BLaER1 treated with 17β-estradiol and CSF1 and Interleukin-3, amounts not matched to agents 10 nM and 100 nM (cell line): ENCODE data around the gene CDK15.

Experiments
- H3K27ac ChIP-seq, 11 experiments: shearing (Covaris generic); formaldehyde crosslinking; 2 replicates each; pipeline ENCODE4 v1.8.1; 2022
- H3K27me3 ChIP-seq, 11 experiments: shearing (Covaris generic); formaldehyde crosslinking; 2 replicates each; pipeline ENCODE4 v1.8.1; 2022
- H3K36me3 ChIP-seq, 11 experiments: shearing (Covaris generic); formaldehyde crosslinking; 2 replicates each; pipeline ENCODE4 v1.8.1; 2022
- H3K4me1 ChIP-seq, 10 experiments: shearing (Covaris generic); formaldehyde crosslinking; 2 replicates each; pipeline ENCODE4 v1.8.1; 2022
- H3K4me2 ChIP-seq, 11 experiments: shearing (Covaris generic); formaldehyde crosslinking; 2 replicates each; pipeline ENCODE4 v1.8.1; 2022
- H3K4me3 ChIP-seq, 10 experiments: shearing (Covaris generic); formaldehyde crosslinking; 2 replicates each; pipeline ENCODE4 v1.8.1; 2022
- H3K9ac ChIP-seq, 11 experiments: shearing (Covaris generic); formaldehyde crosslinking; 2 replicates each; pipeline ENCODE4 v1.8.1; 2022
- H3K9me3 ChIP-seq, 11 experiments: shearing (Covaris generic); formaldehyde crosslinking; replicated peaks in 1 of 11; 2 replicates each; pipeline ENCODE4 v1.8.1; 2022
- H4K20me1 ChIP-seq, 11 experiments: shearing (Covaris generic); formaldehyde crosslinking; 2 replicates each; pipeline ENCODE4 v1.8.1; 2022
- Cebpa-rat ChIP-seq, 11 experiments: shearing (Covaris generic); IDR thresholded peaks; 2 replicates each; pipeline ENCODE4 v1.8.1; 2022

Gene CDK15

DNA sequence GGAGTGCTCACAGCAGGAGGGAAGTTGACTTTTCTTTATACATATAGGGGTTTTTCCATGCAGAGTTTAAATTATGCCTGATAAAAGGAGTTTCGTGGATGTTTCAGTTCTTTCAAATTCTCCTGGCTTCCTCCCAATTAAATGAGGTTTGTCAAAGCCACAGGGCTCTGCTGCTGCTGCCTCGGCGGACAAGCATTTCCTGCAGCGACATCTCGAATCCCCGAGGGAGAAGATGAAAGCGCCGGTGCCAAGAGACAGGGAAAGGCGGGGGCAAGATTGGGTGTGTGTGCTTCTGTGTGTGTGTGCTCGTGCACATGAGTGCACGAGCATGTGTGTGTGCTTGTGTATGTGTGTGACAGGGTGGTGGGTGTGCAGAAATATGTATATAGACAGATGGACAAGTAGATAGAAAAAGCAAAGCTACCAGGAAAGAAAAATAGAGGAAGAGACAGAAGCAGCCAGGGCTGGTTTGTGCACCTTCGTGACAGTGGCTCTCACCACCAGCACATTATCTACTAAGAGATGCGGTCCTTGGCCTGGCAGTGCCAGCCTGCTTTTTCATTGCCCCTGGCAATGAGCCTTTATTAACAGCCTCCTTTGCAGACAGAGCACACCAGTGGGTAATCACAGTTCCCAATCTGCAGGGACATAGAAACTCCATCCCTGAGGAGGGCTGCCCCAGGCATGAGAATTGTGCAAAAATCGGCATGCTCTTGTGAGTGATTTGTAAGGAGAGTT, 76.2 kb downstream of the CDK15 start:
- Histone ChIP-seq H3K36me3 (no peaks in the 10 kb centered on the region), H4K20me1 (peaks cover 0 to 30% (median 12%) of the 10 kb centered on the region in 11 experiments; a peak in 9 of 22 replicates), H3K4me2 (peak overlapping the region; percentile 84 to 96 (median 89)), H3K4me3 (peak overlapping the region in 9 of 10 experiments; percentile 3 to 48 (median 31); a peak in 12 of 20 replicates), H3K9me3 (no peaks in the 10 kb centered on the region), H3K27me3 (peaks cover 0 to 25% (median 8%) of the 10 kb centered on the region in 11 experiments; a peak in 12 of 22 replicates), H3K9ac (peak overlapping the region in 3 of 11 experiments; percentile 1 to 31 (median 6); a peak in 2 of 22 replicates), H3K27ac (no peak overlapping the region), H3K4me1 (peaks cover 44 to 50% (median 46%) of the 10 kb centered on the region in 10 experiments)
- no peak for TF ChIP-seq Cebpa-rat (IDR thresholded peaks at IDR 0.05)

- H3K27ac ChIP-seq = no peak overlapping the region
- H3K36me3 ChIP-seq = no peaks in the 10 kb centered on the region
- TF ChIP-seq Cebpa-rat (IDR thresholded peaks at IDR 0.05) = no peak
- no peak overlapping the region; a peak in 1 of 22 replicates for H3K9ac ChIP-seq
- no peaks in the 10 kb centered on the region for H3K9me3 ChIP-seq
- H3K4me2 ChIP-seq = peak overlapping the region; percentile 84 to 96 (median 89)
- H3K27me3 ChIP-seq = peaks cover 0 to 27% (median 16%) of the 10 kb centered on the region in 11 experiments; a peak in 13 of 22 replicates
- no peak overlapping the region for H3K4me3 ChIP-seq
- H3K4me1 ChIP-seq = peaks cover 44 to 50% (median 46%) of the 10 kb centered on the region in 10 experiments
- peaks cover 0 to 30% (median 12%) of the 10 kb centered on the region in 11 experiments; a peak in 9 of 22 replicates for H4K20me1 ChIP-seq
Measured at GRCh38 chr2:201883606-201884369, 77.5 kb downstream of the CDK15 start.

DNA sequence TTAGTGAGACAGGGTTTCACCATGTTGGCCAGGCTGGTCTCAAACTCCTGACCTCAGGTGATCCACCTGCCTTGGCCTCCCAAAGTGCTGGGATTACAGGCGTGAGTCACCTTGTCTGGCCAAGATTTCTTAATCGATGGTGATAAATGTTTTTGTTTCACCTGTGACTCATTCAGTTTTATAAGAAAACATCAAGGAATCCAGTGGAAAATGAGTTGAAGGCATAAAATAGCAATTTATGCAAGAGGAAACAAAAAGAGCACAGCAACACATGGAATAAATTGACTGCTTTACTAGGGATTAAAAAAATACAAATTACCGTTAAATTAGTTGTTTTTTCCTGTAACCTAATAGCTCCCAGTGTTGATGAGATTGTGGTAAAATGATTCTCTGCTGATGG, 80.2 kb downstream of the CDK15 start:
- peaks cover 0 to 27% (median 12%) of the 10 kb centered on the region in 11 experiments; a peak in 13 of 22 replicates for H3K27me3 ChIP-seq
- no peaks in the 10 kb centered on the region for H3K9me3 ChIP-seq
- no peak overlapping the region for H3K4me2 ChIP-seq
- H3K9ac ChIP-seq = no peak overlapping the region
- H3K36me3 ChIP-seq = no peaks in the 10 kb centered on the region
- H3K4me1 ChIP-seq = peaks cover 25 to 28% (median 26%) of the 10 kb centered on the region in 10 experiments
- TF ChIP-seq Cebpa-rat (IDR thresholded peaks at IDR 0.05) = no peak
- no peak overlapping the region for H3K27ac ChIP-seq
- H4K20me1 ChIP-seq = peaks cover 0 to 16% (median 8%) of the 10 kb centered on the region in 11 experiments; a peak in 9 of 22 replicates
- no peak overlapping the region for H3K4me3 ChIP-seq

DNA sequence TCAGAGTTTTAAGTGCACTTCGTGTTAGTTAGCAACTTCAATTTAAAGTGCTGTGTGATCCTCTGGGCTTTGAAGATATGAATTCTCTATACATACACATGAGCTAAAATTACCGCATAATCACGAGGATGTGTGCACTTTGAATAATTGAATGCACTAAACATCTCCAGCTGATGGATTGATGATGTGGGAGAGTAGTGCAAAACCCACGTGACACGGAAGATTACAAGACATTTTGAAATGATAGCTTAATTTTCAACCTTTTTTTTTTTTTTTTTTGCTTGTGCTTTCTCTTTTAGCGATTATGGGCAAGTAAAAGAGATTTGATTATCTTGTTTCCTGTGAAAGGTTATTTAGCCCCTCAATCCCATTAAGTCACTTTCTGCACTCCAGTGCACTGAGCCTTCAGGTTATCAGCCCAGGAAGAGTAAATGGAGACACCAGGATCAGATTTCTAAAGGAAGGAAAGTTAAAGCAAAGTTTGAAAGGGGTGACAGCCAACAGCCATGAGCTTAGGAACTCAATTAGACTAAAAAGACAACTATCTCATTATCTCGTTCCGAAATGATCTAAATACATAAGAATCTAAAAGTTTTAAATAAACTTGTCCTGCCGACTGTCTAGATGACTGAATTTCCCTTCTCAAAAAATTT, 81.6 kb downstream of the CDK15 start:
- no peak overlapping the region for H3K9ac ChIP-seq
- H3K36me3 ChIP-seq = no peaks in the 10 kb centered on the region
- H3K27me3 ChIP-seq = peaks cover 0 to 26% (median 12%) of the 10 kb centered on the region in 11 experiments; a peak in 13 of 22 replicates
- no peak overlapping the region for H3K4me2 ChIP-seq
- no peak for TF ChIP-seq Cebpa-rat (IDR thresholded peaks at IDR 0.05)
- peaks cover 0 to 6% (median 0%) of the 10 kb centered on the region in 11 experiments; a peak in 2 of 22 replicates for H4K20me1 ChIP-seq
- no peak overlapping the region for H3K4me3 ChIP-seq
- peaks cover 11 to 14% (median 12%) of the 10 kb centered on the region in 10 experiments for H3K4me1 ChIP-seq
- no peak overlapping the region for H3K27ac ChIP-seq
- H3K9me3 ChIP-seq = no peaks in the 10 kb centered on the region

DNA sequence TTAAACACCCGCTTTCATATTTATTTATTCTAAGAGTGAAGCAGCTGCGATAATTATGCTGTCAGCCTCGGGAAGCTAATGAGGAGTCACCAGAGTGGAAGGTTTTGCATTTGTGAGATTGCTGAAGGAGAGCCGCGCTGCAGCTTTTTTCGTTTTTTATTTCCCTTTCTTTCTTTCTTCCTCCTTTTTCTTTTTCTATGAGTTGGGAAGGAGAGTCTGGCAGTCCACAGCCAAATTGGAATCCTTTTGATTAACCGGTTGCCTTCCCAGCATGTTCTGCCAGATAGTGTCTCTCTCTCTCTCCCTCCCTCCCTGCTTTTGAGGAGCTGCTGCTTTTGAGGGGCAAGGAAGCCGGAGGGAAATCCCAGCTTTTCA, 82.1 kb downstream of the CDK15 start:
- TF ChIP-seq Cebpa-rat (IDR thresholded peaks at IDR 0.05) = no peak
- Histone ChIP-seq H3K9me3 (no peaks in the 10 kb centered on the region), H3K4me3 (no peak overlapping the region), H3K36me3 (no peaks in the 10 kb centered on the region), H3K27me3 (peaks cover 0 to 21% (median 9%) of the 10 kb centered on the region in 11 experiments; a peak in 13 of 22 replicates), H3K27ac (no peak overlapping the region), H4K20me1 (peaks cover 0 to 4% (median 0%) of the 10 kb centered on the region in 11 experiments; a peak in 1 of 22 replicates), H3K4me2 (no peak overlapping the region), H3K4me1 (peaks cover 6 to 9% (median 7%) of the 10 kb centered on the region in 10 experiments), H3K9ac (no peak overlapping the region)

DNA sequence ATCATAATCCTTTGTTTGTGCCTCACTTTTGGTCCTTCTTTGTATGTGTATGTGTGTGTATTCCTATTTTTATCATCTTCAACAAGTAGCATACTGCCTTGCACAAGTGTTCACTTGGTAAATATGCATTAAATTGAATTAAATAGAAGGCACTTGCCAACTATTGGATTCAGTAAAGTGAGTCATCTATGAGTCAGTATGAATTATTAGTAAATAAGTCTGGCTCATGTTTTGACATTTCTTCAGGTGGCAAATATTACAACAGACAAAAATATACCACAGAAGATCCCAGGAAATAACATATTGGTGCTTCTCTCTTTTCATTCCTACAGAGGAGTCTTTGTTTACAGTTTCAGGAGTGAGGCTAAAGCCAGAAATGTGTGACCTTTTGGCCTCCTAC, 84.1 kb downstream of the CDK15 start:
- Histone ChIP-seq H3K27ac (no peak overlapping the region), H3K4me1 (no peaks in the 10 kb centered on the region), H3K36me3 (no peaks in the 10 kb centered on the region), H3K27me3 (peaks cover 0 to 11% (median 0%) of the 10 kb centered on the region in 11 experiments; a peak in 5 of 22 replicates), H3K9ac (no peak overlapping the region), H4K20me1 (no peaks in the 10 kb centered on the region), H3K4me3 (no peak overlapping the region), H3K9me3 (no peaks in the 10 kb centered on the region), H3K4me2 (no peak overlapping the region)
- no peak for TF ChIP-seq Cebpa-rat (IDR thresholded peaks at IDR 0.05)

DNA sequence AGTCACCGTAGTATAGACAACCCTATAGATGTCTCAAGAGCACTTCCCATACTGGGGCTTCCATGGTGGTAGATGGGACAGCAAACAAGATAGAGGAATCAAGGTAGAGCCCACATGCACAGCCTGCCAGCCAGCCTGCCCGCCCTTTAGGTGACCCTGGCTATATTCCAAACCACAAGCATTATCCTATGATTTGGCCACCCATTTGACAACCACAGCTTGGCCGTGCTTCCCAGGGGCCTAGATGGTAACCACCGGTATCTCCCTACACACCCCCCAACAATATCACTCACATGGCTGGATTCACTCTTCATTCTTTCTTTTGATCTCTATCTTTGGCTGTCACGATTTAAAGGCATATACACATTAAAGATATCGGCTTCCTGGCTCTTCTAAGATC, 85.3 kb downstream of the CDK15 start:
- no peaks in the 10 kb centered on the region for H3K36me3 ChIP-seq

GRCh38 chr2:201892516-201892915, 86.2 kb downstream of the CDK15 start:
- no peaks in the 10 kb centered on the region for H3K4me1 ChIP-seq
- H3K27me3 ChIP-seq = peaks cover 0 to 11% (median 0%) of the 10 kb centered on the region in 11 experiments; a peak in 4 of 22 replicates
- TF ChIP-seq Cebpa-rat (IDR thresholded peaks at IDR 0.05) = no peak
- no peak overlapping the region for H3K9ac ChIP-seq
- H3K27ac ChIP-seq = no peak overlapping the region
- H3K36me3 ChIP-seq = no peaks in the 10 kb centered on the region
- no peak overlapping the region for H3K4me3 ChIP-seq
- no peak overlapping the region for H3K4me2 ChIP-seq
- no peaks in the 10 kb centered on the region for H4K20me1 ChIP-seq
- no peaks in the 10 kb centered on the region for H3K9me3 ChIP-seq

More for the DNA sequence above, 85.3 kb downstream of the CDK15 start:
- Histone ChIP-seq H3K9ac (no peak overlapping the region), H3K27me3 (peaks cover 0 to 11% (median 0%) of the 10 kb centered on the region in 11 experiments; a peak in 4 of 22 replicates), H3K4me3 (no peak overlapping the region), H3K9me3 (no peaks in the 10 kb centered on the region), H3K4me2 (no peak overlapping the region), H3K4me1 (no peaks in the 10 kb centered on the region), H4K20me1 (no peaks in the 10 kb centered on the region), H3K27ac (no peak overlapping the region)
- no peak for TF ChIP-seq Cebpa-rat (IDR thresholded peaks at IDR 0.05)
